ENCODE measurements around the gene CYTH4.
"Not testable (repeated sequence)": the region's sequence is repeated elsewhere in the genome, so short reads cannot be mapped to it uniquely, and the experiment has no call there.

Gene CYTH4

GRCh38 chr22:37282385-37282677, at the start of gene CYTH4:
TSS of gene CYTH4 (plus strand) at chr22:37282508. CDS start at chr22:37282570, 62 bp downstream.
- DNase-seq (ENCODE audit: low read depth) = no peak

GRCh38 chr22:37233371-37233750, 48.9 kb upstream of the CYTH4 start:
- not testable (repeated sequence) for DNase-seq (ENCODE audit: low read depth)

- no peak for DNase-seq (ENCODE audit: low read depth)
Measured at GRCh38 chr22:37233751-37234631, 48.3 kb upstream of the CYTH4 start.

DNA sequence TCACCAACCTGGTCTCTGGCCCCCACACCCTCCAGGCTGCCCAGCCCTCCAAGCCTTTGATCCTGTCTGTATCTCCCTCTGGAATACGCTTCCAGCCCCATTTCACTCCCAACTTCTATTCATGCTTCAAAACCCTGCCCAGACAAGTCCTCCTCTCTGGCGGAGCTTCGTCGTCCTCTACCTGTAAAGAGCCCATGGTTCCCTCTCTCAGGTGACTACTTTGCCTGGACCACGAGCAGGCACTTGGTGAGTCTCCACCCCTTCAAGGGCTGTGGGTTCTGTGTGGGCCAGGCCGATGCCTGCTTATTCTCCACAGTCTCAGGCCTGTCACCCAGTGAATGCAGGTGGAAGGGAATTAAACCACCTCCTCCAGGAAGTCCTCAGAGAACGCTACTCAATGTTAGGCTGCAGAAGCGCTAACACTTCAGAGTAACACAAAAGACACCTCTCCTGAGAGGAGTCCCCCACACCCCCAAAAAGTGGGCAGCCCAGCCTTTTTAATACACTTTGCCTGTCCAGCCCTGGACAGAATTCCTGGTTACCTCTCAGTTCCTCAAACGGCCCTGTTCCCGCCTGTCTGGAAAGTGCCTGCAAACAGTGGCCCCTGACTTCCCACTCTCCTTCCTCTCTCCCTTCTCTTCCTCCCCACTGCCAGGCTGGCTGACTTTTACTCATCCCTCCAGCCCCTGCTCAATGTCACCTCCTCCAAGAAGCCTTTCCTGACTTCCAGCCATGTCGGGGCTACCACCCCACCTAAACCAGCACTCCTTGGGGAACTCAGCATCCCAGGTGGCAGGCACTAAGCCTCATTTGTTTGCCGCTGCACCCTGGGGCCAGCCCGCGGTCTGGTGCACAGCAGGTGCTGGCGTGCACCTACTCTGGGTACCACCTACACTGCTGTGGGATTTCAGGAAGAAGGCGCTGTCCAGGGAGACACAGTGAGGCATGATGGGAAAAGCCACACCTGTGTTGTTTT, 47.3 kb upstream of the CYTH4 start:
- DNase-seq (ENCODE audit: low read depth) = no peak

DNA sequence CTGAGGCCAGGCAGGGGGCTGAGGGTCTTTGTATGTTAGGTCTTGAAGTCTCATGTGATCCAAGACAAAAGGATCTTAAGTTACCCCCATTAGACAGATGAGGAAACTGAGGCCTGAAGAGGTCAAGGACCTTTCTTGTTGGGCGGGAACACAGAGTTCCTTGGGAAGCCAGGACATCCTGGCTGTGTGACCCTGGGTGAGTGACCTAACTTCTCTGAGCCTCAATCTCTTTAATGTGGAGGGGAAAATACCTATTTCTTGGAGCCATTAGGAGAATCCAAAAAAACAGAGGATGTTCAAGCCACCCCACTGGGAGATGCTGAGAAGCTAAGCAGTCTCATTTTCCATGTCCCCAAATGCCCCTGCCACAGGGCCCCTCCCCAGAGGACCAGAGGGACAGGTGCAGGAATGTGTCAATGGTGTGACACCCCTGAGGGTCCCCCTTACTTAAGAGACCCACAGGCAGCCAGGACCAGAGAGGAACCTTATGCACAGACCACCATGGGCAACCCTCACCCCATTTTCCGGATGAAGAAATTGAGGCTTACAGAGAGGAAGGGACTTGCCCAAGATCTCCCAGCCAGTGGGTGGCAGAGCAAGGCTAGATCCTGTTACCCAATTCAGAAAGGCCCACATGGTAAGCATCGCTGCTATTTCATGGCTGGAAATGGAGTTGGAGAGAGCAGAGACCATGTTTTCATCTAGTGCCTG, 46.3 kb upstream of the CYTH4 start:
- DNase-seq (ENCODE audit: low read depth) = no peak

GRCh38 chr22:37237371-37238268, 44.7 kb upstream of the CYTH4 start:
- peak; percentile 87 for DNase-seq (ENCODE audit: low read depth)

DNA sequence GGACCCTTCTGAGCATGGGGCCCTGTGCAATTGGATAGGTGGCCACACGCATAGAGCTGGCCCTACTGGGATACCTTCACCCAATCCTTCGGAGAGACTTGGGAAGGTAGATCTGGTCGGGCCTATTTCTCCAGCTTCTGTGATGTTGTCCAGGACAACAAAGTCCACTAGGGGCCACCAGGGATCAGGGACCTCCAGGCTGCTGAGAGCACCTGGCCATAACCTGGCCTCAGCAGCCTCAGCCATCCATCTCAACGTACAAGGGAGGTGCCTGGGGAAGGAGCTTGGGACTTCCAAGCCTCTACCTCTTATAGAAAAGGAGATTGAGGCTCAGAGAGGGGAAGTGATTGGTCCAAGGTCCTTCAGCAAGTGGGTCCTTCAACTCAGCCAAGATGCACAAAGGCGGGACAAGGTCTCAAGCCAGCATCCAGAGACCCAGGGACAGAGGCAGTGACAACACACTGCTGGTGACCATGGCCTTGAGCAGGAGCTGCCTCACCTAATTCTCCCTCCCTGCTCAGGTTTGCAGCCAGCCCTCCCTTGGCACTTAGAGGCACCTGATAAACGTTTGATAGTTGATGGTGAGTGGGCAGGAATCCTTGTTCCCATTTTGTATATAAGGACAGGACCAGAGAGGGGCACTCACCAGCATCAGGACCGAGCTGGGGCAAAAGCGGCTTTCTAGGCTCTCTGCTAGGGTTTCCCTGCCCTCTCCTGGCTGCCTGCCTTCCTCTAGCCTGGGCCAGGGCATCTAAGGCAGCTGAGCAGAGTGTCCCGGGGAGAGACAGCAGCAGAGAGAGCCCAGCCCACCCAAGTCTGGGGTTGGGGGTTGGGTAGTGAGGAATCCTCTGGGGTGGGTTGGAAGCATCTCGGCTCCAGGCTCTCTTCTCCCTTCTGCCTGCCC, 42.7 kb upstream of the CYTH4 start:
- DNase-seq (ENCODE audit: low read depth) = no peak

- DNase-seq (ENCODE audit: low read depth) = no peak
Measured at GRCh38 chr22:37240240-37240940, 41.9 kb upstream of the CYTH4 start.

DNA sequence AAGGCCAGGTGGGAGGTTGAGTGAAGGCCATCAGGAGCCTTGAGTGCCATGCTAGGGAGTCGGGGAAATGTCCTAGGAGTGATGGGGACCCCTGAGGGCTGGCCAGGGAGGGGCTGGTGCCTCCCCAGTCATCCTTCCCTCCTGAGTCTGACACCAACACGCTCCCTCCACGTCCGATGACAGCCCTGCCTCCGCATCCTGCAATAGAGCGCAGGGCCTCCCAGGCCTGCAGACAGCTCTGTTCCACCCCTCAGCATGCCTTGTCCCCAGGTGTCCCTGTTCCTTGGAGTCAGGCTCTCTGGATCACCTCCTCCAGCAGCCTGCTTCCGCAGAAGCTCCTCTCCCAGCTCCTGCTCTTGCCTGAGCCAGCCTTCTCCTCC, 41.4 kb upstream of the CYTH4 start:
- no peak for DNase-seq (ENCODE audit: low read depth)

DNA sequence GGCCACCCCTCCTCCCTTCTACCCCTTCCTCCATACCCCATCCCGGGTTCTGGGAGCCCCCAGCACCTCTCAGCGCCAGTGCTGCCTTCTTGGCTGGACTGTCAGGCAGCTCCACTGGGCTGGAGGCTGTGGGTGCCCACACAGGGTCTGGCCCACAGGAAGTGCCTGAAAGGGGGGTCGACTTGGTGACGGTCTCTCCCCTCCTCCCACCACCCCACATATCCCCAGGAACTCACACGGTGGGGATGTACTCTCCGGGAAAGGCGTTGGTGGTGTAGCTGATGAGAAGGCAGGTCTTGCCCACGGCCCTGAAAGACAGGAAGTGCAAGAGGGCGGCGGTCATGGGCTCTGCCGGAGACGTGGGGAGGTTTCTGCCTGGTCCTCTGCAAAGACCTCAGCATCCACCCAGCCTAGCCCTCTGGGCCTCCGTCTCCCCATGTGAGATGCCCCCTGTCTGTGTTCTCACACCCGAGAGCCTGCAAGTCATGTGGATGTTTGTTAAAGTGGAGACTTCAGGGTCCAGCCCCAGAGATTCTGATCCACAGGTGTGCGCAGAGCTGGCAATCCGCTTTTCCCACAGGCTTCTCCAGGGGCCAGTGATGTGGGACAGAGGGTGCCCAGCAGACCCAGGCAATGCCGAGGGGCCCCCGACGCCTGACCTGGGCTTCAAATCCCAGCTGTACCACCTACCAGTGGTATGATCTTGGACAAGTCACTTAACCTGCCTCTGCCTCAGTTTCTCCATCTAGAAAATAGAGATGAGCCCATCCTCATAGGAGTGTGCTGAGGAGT, 40.8 kb upstream of the CYTH4 start:
- no peak for DNase-seq (ENCODE audit: low read depth)

DNA sequence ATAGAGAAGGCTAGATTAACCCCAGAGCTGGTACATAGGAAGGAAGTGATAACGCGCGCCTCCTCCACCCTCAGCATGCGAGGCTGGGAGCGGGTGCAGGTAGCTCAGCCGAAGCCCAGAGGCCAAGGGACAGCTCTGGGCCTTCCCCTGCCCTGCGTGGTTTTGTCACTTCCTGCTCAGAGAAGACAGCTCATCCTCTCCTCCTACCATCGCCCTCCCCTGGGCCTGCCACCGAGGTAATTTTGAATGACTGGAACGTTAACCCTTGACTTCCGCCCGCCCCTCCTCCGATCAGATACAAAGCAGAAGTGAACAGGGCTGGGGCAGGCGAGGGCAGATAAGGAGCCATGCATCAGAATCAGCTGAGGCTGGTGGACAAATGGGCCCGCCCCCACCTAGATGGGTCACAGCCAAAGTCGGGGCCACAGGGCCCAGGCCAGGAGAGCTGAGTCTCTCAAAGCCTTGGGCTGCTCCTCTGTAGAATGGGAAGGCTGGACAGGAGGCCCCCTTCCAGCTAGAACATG, 39.9 kb upstream of the CYTH4 start:
- DNase-seq (ENCODE audit: low read depth) = peak; percentile 70

- DNase-seq (ENCODE audit: low read depth) = no peak
Measured at GRCh38 chr22:37243402-37244113, 38.8 kb upstream of the CYTH4 start.

DNA sequence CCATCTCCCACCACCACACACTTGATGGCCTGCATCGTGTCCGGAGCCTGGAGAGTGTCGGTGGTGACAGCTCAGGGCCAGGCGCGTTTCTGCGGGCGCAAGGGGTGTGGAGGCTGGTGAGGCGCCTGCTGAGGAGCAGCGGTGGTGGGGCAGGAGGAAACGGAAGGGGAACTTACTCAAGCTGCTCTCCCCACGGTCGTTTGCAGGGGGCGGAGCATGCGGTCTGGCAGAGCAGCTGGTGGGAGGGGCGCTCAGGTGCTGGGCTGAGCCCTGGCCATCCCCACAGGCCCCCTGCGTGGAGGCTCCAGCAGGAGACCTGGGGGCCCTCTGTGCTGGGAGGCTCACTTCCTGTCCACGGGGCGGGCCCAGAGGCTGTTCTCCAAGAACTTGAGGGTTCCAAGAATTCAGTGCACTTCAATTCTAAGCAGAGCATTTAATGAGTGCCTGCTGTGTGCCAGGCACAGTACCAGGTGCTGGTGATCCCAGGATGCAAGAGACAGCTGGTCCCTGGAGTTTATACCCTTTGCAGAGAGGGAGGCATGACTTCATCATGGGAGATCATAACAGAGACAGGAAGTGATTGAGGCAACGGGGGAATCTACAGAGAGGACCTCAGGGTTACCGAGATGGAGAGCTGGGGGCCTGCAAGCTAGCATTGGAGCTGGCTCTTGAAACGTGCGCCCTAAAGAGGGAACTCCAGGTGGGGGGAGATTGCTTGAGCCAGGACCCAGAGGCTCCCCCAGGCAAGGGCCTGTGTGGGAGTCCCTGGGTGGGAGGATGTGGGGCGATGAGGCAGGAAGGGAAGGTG, 38.0 kb upstream of the CYTH4 start, which contains the start of gene RAC2:
Gene RAC2 (minus strand): TSS at position 156 of the 808 bp plus-strand sequence. CDS start 121 bp downstream, at position 35.
- DNase-seq (ENCODE audit: low read depth) = peak; percentile 81

DNA sequence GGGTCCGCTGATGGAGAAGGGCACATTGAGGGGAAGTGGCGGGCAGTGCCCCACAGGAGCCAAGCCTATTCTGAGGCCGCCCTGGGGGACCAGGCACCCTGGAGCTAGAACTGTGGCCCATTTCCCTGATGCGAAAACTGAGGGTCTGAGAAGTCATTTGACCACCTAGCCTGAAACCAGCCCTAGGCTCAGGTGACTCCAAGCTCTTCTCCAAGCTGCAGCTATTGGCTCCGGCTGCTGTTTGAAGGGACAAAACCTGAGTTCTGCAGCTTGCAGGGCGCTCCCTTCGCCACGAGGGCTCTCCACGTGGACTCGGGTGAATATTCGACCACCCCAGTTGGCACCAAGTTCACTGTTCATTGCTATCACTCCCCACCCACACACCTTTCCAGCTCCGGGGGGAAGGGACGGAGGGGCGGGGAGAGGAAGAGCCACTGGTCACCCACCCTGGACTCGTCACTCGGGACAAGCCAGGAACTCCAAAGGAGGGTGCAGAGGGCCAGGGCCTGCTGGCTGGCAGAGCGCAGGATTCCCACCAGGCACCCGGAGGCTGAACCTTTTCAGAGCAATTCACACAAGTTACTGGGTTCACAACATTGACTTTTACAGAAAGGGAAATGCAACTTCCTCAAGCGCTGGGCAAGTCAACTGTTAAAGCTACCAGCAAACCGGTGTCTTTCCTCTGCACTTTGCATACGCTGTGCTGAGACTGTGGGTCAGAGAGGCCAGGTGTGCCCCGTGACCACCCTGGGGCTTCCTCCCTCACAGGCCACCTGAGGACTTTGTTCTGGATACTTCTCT, 37.2 kb upstream of the CYTH4 start:
- no peak for DNase-seq (ENCODE audit: low read depth)

GRCh38 chr22:37245740-37246139, 36.6 kb upstream of the CYTH4 start:
- DNase-seq (ENCODE audit: low read depth) = no peak

DNA sequence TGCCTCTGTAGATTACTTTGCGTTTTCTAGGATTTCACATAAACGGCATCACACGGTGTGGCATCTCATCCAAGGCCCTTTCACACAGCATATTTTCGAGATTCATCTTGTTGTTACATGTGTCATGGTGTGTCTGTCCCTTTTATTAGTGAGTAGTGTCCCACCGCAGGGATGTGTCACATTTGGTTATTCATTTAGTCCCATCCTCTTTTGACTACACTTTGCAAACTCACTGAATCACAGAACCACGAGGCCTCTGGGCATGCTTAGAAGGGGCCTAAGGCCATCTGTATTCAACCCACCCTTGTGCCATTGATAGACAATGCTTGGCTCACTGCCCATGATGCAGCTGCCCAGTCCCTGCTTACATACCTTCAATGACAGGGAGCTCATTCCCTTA, 34.1 kb upstream of the CYTH4 start:
- no peak for DNase-seq (ENCODE audit: low read depth)

All from amniotic epithelial cell (primary cell).